Endothelial cell (in vitro differentiated cells): ENCODE measurements around the gene ACTR1A. TPM values are rescaled to one million over a fixed set of nuclear protein-coding genes. Genes with fewer than 3 reads are reported as not detected.
"Not testable (repeated sequence)": the region's sequence is repeated elsewhere in the genome, so short reads cannot be mapped to it uniquely, and the experiment has no call there.

ENCODE experiments used
- DNase-seq: peaks from one replicate; pipeline ENCODE4 v3.0.0; 2021; ENCODE audit warnings: low spot score
- H3K27ac Mint-ChIP-seq: one replicate; pipeline ENCODE4 v1.8.0; 2021; ENCODE audit warnings: mixed read lengths, inconsistent platforms; ENCODE audit not compliant: unreplicated experiment
- H3K27me3 Mint-ChIP-seq: one replicate; pipeline ENCODE4 v1.8.0; 2021; ENCODE audit warnings: mild to moderate bottlenecking, moderate library complexity, mixed read lengths, inconsistent platforms; ENCODE audit not compliant: unreplicated experiment
- H3K36me3 Mint-ChIP-seq: one replicate; pipeline ENCODE4 v1.8.0; 2021; ENCODE audit warnings: mild to moderate bottlenecking, low read depth, mixed read lengths, inconsistent platforms; ENCODE audit not compliant: unreplicated experiment
- H3K4me1 Mint-ChIP-seq: one replicate; pipeline ENCODE4 v1.8.0; 2021; ENCODE audit warnings: mild to moderate bottlenecking, mixed read lengths, inconsistent platforms; ENCODE audit not compliant: unreplicated experiment
- H3K4me3 Mint-ChIP-seq: one replicate; pipeline ENCODE4 v1.8.0; 2021; ENCODE audit warnings: mild to moderate bottlenecking, mixed read lengths, inconsistent platforms; ENCODE audit not compliant: unreplicated experiment
- H3K9me3 Mint-ChIP-seq: one replicate; pipeline ENCODE4 v1.8.0; 2021; ENCODE audit warnings: mixed read lengths, inconsistent platforms; ENCODE audit not compliant: unreplicated experiment
- CTCF ChIP-seq: fragments of 200-600 bp; sonication (generic); IDR thresholded peaks from one replicate; pipeline ENCODE4 v1.5.0; 2021; ENCODE audit warnings: antibody characterized with exemption; ENCODE audit not compliant: unreplicated experiment
- total RNA-seq: library from RNA; stranded (reverse); fragmentation: NEBNext Ultra II Directional; extraction: Animal tissue kit (Norgen Biotek cat#: 25700); gene quantifications from one replicate; pipeline ENCODE4 v1.2.1, GENCODE V29; 2021; ENCODE audit not compliant: unreplicated experiment

The ACTR1A gene
- total RNA-seq, 1 donor from 2014 or later: 147 TPM

GRCh38 chr10:102503264-102504178 lies 1.0 kb upstream of the ACTR1A start, which contains the start of gene SUFU:
TSS of gene SUFU (plus strand) at chr10:102503972. CDS start at chr10:102504153, 181 bp downstream.
- Mint-ChIP-seq H3K4me3 (peak within 1 kb of the TSS; percentile 98), H3K27me3 (no peaks in the 10 kb centered on the region), H3K36me3 (peaks cover 3% of the 10 kb centered on the region), H3K27ac (no peak within 1 kb of the TSS), H3K4me1 (peaks cover 20% of the 10 kb centered on the region), H3K9me3 (no peaks in the 10 kb centered on the region)
- DNase-seq: peak; percentile 98
- peak; percentile 82 for TF ChIP-seq CTCF

- no peak for TF ChIP-seq CTCF
- Mint-ChIP-seq H3K27ac (no peak overlapping the region), H3K27me3 (peaks cover under 1% of the 10 kb centered on the region), H3K36me3 (peaks cover 3% of the 10 kb centered on the region), H3K9me3 (no peaks in the 10 kb centered on the region), H3K4me3 (no peak overlapping the region), H3K4me1 (peaks cover 20% of the 10 kb centered on the region)
- DNase-seq: peak; percentile 97
Observed at GRCh38 chr10:102502029-102502336, 529 bp downstream of the ACTR1A start.

- no peak overlapping the region for H3K4me3 Mint-ChIP-seq
- H3K4me1 Mint-ChIP-seq: peaks cover 20% of the 10 kb centered on the region
- H3K36me3 Mint-ChIP-seq: peaks cover 3% of the 10 kb centered on the region
- no peak for TF ChIP-seq CTCF
- peaks cover 2% of the 10 kb centered on the region for H3K27me3 Mint-ChIP-seq
- no peak overlapping the region for H3K27ac Mint-ChIP-seq
- H3K9me3 Mint-ChIP-seq: no peaks in the 10 kb centered on the region
- DNase-seq: no peak
Observed at GRCh38 chr10:102501201-102502028, 1.1 kb downstream of the ACTR1A start.

DNA sequence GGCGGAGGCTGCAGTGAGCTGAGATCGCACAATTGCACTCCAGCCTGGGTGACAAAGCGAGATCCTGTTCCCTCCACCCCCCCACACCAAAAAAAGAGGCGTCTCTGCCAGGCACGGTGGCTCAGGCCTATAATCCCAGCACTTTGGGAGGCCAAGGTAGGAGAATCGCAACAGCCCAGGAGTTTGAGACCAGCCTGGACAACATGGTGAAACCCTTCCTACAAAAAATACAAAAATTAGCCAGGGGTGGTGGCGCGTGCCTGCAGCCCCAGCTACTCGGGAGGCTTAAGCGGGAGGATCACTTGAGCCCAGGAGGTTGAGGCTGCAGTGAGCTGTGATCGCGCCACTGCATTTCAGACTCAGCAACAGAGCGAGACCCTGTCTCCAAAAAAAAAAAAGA lies 1.8 kb downstream of the ACTR1A start:
- not testable (repeated sequence) for H3K27ac Mint-ChIP-seq, H3K4me3 Mint-ChIP-seq, H3K9me3 Mint-ChIP-seq, H3K27me3 Mint-ChIP-seq, DNase-seq, H3K36me3 Mint-ChIP-seq
- H3K4me1 Mint-ChIP-seq: peaks cover 20% of the 10 kb centered on the region

DNA sequence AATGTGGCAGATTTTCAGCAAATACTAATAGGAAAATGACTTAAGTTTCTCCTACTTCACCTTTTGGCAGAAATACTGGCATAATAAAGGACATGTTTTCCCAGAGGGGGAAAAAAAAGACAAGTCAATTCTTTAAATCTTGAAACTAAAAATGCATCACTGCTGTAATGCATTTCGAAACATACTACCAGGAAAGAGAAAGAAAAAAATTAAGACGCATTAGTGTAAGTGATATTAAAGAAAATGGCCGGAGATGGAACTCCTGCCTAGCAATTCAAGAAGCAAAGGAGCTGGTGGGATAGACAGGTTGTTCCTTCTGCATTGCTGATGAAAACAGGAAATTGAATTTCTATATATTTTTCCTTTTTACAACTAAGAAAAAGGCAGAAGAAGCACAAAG lies 3.2 kb downstream of the ACTR1A start:
- no peak overlapping the region for H3K4me3 Mint-ChIP-seq
- H3K36me3 Mint-ChIP-seq: no peaks in the 10 kb centered on the region
- no peak for DNase-seq
- H3K27ac Mint-ChIP-seq: peak overlapping the region; percentile 19
- H3K27me3 Mint-ChIP-seq: peaks cover 2% of the 10 kb centered on the region
- H3K9me3 Mint-ChIP-seq: no peaks in the 10 kb centered on the region
- peaks cover 7% of the 10 kb centered on the region for H3K4me1 Mint-ChIP-seq
- no peak for TF ChIP-seq CTCF
